ENCODE results near the gene LIMS2. TPM values are rescaled to one million over a fixed set of nuclear protein-coding genes. Genes with fewer than 3 reads are reported as not detected.

Gene LIMS2
- total and polyA plus RNA-seq, 2 donors (not counting 3 experiments of a cell fraction or from before 2014, with no cell fraction given) = 48.3 to 55.6 TPM

DNA sequence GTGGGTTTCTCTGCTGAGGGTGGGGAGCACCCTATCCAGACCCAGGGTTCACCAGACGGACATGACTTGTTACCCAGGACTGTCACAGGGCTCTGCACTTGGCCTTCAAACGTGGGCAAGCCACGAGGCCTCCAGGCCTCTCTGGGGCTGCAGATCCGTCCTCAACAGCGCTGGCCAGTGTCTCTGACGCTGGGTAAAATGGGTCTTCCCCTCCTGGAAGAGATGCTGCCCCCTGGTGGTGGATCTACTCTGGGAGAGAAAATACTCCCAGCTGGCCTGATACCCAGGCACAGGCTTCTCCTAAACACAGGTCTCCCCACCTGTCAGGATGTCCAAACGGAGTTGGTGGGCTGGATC lies 25.7 kb downstream of the LIMS2 start:
- Histone ChIP-seq H3K9me1 (replicated peaks; ENCODE audit: control insufficient read depth, extremely low read depth, insufficient read depth, low read length) (no peaks in the 10 kb centered on the region), H3K27ac (ENCODE audit: insufficient read depth, low read depth, low read length) (no peak overlapping the region), H3K9me3 (replicated peaks; ENCODE audit: control insufficient read depth, insufficient read depth, low read length) (no peaks in the 10 kb centered on the region), H4K20me1 (replicated peaks; ENCODE audit: control insufficient read depth, extremely low read depth, insufficient read depth, low read length) (no peaks in the 10 kb centered on the region), H3K27me3 (ENCODE audit: control insufficient read depth in 2 of 2, insufficient read depth in 2 of 2, low read length in 2 of 2) (no peaks in the 10 kb centered on the region), H3K79me2 (ENCODE audit: control insufficient read depth, insufficient read depth, low read length) (no peaks in the 10 kb centered on the region), H2AFZ (ENCODE audit: low read depth, low read length) (no peak overlapping the region), H3K9ac (replicated peaks; ENCODE audit: extremely low read depth, insufficient read depth, low read length) (no peak overlapping the region), H3K4me1 (ENCODE audit: control insufficient read depth, extremely low read depth, insufficient read depth, low read length) (peaks cover 25% of the 10 kb centered on the region), H3K4me2 (ENCODE audit: insufficient read depth, low read length) (no peak overlapping the region), H3K36me3 (ENCODE audit: control insufficient read depth in 2 of 2, extremely low read depth in 1 of 2, insufficient read depth in 2 of 2, low read length in 2 of 2) (peaks cover 0 to 6% of the 10 kb centered on the region in 2 experiments), H3K4me3 (replicated peaks in 1 of 3; ENCODE audit: insufficient read depth in 1 of 3, low read depth in 1 of 3, low read length in 3 of 3) (no peak overlapping the region)
- dilution Hi-C loops (cut with MboI; ENCODE audit: extremely low pct_ligation_motif_present, low sequenced_read_pairs) (no loop called here), intact Hi-C loops (cut with micrococcal nuclease) (loop anchor here (1.0 to 2.0 kb wide), 3 partner anchors 10 to 58 kb away; partner anchors contain the start of gene LIMS2)
- TF ChIP-seq POLR2AphosphoS5 (IDR thresholded peaks at IDR 0.05; ENCODE audit: insufficient read depth, low read depth, low read length) (peak; percentile 26), MYC (IDR thresholded peaks at IDR 0.05; ENCODE audit: low read depth, low read length) (no peak), JUN (IDR thresholded peaks at IDR 0.05; ENCODE audit: borderline replicate concordance, insufficient read depth, insufficient read length, low read depth) (no peak)
- TF ChIP-seq, protein P1, sequence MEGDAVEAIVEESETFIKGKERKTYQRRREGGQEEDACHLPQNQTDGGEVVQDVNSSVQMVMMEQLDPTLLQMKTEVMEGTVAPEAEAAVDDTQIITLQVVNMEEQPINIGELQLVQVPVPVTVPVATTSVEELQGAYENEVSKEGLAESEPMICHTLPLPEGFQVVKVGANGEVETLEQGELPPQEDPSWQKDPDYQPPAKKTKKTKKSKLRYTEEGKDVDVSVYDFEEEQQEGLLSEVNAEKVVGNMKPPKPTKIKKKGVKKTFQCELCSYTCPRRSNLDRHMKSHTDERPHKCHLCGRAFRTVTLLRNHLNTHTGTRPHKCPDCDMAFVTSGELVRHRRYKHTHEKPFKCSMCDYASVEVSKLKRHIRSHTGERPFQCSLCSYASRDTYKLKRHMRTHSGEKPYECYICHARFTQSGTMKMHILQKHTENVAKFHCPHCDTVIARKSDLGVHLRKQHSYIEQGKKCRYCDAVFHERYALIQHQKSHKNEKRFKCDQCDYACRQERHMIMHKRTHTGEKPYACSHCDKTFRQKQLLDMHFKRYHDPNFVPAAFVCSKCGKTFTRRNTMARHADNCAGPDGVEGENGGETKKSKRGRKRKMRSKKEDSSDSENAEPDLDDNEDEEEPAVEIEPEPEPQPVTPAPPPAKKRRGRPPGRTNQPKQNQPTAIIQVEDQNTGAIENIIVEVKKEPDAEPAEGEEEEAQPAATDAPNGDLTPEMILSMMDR (IDR thresholded peaks at IDR 0.05; ENCODE audit: extremely low read depth in 1 of 2, insufficient read depth in 1 of 2, low read depth in 1 of 2, low read length in 2 of 2) = peak; percentile 85 to 88
- TF ChIP-seq, protein P2, sequence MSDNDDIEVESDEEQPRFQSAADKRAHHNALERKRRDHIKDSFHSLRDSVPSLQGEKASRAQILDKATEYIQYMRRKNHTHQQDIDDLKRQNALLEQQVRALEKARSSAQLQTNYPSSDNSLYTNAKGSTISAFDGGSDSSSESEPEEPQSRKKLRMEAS (IDR thresholded peaks at IDR 0.05; ENCODE audit: insufficient read depth, insufficient read length) = peak; percentile 27
- ChIA-PET CTCF (interaction anchor here (0.5 to 12.1 kb wide), 26 partner anchors 9 to 452 kb away, joined by 3 to 424 read pairs (median 4); partner anchors contain the start of genes IWS1 and LIMS2), POLR2A (interaction anchor here (1.3 to 1.5 kb wide), 2 partner anchors 26 to 58 kb away, joined by 3 read pairs; partner anchors contain the start of gene LIMS2)
- DNase-seq (ENCODE audit: low read depth, low spot score) (peak; percentile 69), FAIRE-seq (peak; percentile 83)
- BruUV-seq (replicated peaks) = no TSS peak
